AG08396 (cell line): Measurements from ENCODE around the gene OSBPL5.

Source experiments
- DNase-seq: peaks from one replicate; pipeline ENCODE4 v3.0.0; 2012; ENCODE audit warnings: low spot score, mixed read lengths

The OSBPL5 gene

GRCh38 chr11:3096909-3097530, 68.1 kb downstream of the OSBPL5 start:
- DNase-seq = peak; percentile 1

- DNase-seq = peak; percentile 87
Measured at GRCh38 chr11:3095712-3096361, 69.3 kb downstream of the OSBPL5 start.

- peak; percentile 3 for DNase-seq
Measured at GRCh38 chr11:3094223-3094824, 70.8 kb downstream of the OSBPL5 start.

GRCh38 chr11:3093281-3094191, 71.6 kb downstream of the OSBPL5 start:
- DNase-seq = peak; percentile 14

GRCh38 chr11:3092603-3093141, 72.4 kb downstream of the OSBPL5 start:
- DNase-seq = peak; percentile 8

- peak; percentile 87 for DNase-seq
Measured at GRCh38 chr11:3091846-3092602, 73.1 kb downstream of the OSBPL5 start.

GRCh38 chr11:3091081-3091845, 73.8 kb downstream of the OSBPL5 start:
- peak; percentile 1 for DNase-seq

- DNase-seq = peak; percentile 5
Measured at GRCh38 chr11:3090096-3090901, 74.8 kb downstream of the OSBPL5 start.

GRCh38 chr11:3089236-3090061, 75.7 kb downstream of the OSBPL5 start:
- peak; percentile 4 for DNase-seq

- DNase-seq = peak; percentile 8
Measured at GRCh38 chr11:3088806-3089205, 76.3 kb downstream of the OSBPL5 start.

- DNase-seq = peak; percentile 41
Measured at GRCh38 chr11:3087821-3088800, 77.0 kb downstream of the OSBPL5 start.

- peak; percentile 4 for DNase-seq
Measured at GRCh38 chr11:3087373-3087772, 77.7 kb downstream of the OSBPL5 start.

- peak; percentile 5 for DNase-seq
Measured at GRCh38 chr11:3086671-3087150, 78.4 kb downstream of the OSBPL5 start.

GRCh38 chr11:3086114-3086513, 79.0 kb downstream of the OSBPL5 start:
- DNase-seq = peak; percentile 5

- DNase-seq = no peak
Measured at GRCh38 chr11:3085052-3085451, 80.1 kb downstream of the OSBPL5 start.

- no peak for DNase-seq
Measured at GRCh38 chr11:3083321-3083720, 81.8 kb downstream of the OSBPL5 start.

GRCh38 chr11:3081386-3081751, 83.7 kb downstream of the OSBPL5 start:
- no peak for DNase-seq
